ENCODE results near the gene MRNIP. TPM values are rescaled to one million over a fixed set of nuclear protein-coding genes. Genes with fewer than 3 reads are reported as not detected.

MRNIP gene
- total RNA-seq, 1 experiment from 2014 or later, result 35.9 TPM

GRCh38 chr5:179829732-179830435 lies 28.7 kb downstream of the MRNIP start:
- in situ Hi-C loops (cut with HindIII; ENCODE audit: low pct_unique_long_range_greater_than_20kb, low sequenced_read_pairs), result no loop called here
- peak; percentile 36 for DNase-seq (ENCODE audit: low read depth)

GRCh38 chr5:179828756-179829421 lies 29.7 kb downstream of the MRNIP start:
- in situ Hi-C loops (cut with HindIII; ENCODE audit: low pct_unique_long_range_greater_than_20kb, low sequenced_read_pairs), result no loop called here
- DNase-seq (ENCODE audit: low read depth), result no peak

GRCh38 chr5:179827680-179828079 lies 30.9 kb downstream of the MRNIP start:
- peak; percentile 68 for DNase-seq (ENCODE audit: low read depth)
- in situ Hi-C loops (cut with HindIII; ENCODE audit: low pct_unique_long_range_greater_than_20kb, low sequenced_read_pairs), result no loop called here

DNA sequence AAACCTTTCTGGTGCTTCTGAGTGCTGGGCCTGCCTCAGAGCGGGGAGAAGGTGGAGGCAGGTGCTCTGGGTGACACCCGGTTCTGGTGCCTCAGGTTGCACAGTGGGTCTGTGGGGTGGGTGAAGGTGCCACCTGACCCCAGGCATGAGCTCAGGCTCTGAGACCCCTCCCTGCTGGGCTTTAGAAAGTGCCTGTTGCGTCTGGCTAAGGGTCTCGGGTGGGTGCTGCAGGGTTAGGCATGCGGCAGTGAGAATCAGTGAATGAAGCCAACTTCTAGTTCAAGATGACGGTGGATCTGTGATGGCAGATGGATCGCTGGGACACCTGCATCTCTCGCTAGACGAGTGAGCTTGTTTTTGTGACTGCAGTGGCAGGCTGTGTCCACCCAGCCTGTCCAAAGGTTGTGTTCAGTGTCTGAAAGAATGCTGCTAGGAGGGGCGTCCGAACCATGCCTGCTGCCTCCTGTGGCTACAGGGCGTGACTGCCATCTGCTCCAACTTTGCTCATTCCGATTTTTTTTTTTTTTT lies 32.9 kb downstream of the MRNIP start:
- DNase-seq (ENCODE audit: low read depth), result peak; percentile 63
- in situ Hi-C loops (cut with HindIII; ENCODE audit: low pct_unique_long_range_greater_than_20kb, low sequenced_read_pairs), result no loop called here

DNA sequence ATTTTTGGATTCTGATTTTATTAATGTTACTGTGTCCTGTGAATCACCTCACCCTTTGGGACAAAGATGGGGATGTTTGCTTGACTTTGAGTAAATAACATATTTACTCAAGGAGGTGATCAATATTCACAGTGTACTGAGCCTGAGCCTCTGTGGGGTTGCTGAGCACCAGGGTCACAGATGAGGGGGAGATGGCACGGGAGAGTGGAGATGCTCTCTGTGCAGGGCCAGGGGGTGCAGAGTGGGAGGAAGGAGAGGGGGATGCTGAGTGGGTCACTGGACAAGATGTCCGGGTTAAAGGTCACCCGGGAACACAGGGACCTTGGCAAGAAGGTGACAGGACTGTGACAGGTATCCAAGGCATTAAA lies 33.9 kb downstream of the MRNIP start:
- no peak for DNase-seq (ENCODE audit: low read depth)
- in situ Hi-C loops (cut with HindIII; ENCODE audit: low pct_unique_long_range_greater_than_20kb, low sequenced_read_pairs), result no loop called here

DNA sequence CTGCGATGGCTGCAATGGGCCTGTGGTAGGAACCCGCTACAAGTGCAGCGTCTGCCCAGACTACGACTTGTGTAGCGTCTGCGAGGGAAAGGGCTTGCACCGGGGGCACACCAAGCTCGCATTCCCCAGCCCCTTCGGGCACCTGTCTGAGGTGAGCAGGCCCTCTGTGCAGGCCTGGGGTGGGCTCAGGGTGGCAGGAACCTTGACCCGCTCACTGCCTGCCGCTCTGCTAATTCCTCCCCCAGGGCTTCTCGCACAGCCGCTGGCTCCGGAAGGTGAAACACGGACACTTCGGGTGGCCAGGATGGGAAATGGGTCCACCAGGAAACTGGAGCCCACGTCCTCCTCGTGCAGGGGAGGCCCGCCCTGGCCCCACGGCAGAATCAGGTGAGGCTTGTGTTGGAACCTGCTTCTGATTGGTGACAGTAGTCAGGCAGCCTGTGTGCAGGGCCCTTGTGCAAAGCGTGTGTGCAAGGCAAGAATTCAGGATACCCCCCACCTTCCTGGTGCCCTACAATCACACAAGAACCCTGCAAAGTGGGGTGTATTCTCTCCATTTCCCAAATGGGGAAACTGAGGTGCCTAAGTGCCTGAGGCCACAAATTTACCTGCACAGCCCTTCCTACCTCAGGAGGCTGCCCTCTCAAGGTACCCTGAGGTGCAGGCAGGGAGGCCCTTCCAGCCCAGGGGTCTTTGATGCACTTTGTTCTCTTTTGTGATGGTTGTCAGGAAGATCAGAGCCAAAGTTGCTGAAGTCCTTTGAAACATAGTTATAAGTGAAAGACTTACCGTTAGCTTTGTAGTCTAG lies 34.5 kb downstream of the MRNIP start:
- in situ Hi-C loops (cut with HindIII; ENCODE audit: low pct_unique_long_range_greater_than_20kb, low sequenced_read_pairs), result no loop called here
- no peak for DNase-seq (ENCODE audit: low read depth)

GRCh38 chr5:179822444-179822990 lies 36.1 kb downstream of the MRNIP start:
- DNase-seq (ENCODE audit: low read depth), result no peak
- in situ Hi-C loops (cut with HindIII; ENCODE audit: low pct_unique_long_range_greater_than_20kb, low sequenced_read_pairs), result no loop called here

GRCh38 chr5:179822059-179822432 lies 36.6 kb downstream of the MRNIP start:
- no peak for DNase-seq (ENCODE audit: low read depth)
- in situ Hi-C loops (cut with HindIII; ENCODE audit: low pct_unique_long_range_greater_than_20kb, low sequenced_read_pairs), result no loop called here

DNA sequence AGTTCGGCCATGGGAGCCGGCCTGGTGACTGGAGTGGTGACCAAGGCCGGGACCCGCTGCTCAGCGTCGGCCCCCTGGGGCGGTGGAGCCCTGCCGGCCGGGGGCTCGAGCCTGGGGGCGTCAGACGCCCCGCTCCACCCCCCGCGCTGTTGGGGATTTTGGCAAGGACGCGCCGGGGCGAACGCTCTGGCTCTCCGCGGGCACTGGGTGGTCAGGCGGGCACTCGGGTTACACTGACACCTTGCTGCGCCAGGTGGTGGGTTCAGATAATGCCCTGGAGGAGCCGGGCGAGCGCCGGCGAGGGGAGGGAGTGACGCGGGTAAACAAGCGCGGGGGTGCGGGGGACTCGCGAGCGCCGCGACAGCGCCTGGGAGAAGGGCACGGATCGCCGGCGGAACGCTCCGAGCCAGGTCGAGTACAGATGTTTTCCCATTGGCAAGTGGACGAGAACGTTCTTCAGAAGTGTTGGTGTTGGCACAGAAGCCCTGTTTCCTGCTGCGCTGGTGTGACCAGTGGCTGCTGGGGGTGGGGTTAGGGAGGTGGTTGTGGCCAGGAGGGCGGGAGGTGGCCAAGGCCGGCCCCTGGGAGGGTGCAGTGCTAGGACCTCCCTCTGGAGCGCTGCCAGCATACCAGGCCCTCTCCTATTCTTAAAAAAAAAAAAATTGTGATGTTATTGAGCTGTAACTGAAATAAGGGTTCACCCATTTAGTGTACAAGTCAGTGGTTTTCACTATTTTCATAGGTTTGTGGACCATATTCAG lies 37.1 kb downstream of the MRNIP start:
- in situ Hi-C loops (cut with HindIII; ENCODE audit: low pct_unique_long_range_greater_than_20kb, low sequenced_read_pairs), result no loop called here
- DNase-seq (ENCODE audit: low read depth), result peak; percentile 89

DNA sequence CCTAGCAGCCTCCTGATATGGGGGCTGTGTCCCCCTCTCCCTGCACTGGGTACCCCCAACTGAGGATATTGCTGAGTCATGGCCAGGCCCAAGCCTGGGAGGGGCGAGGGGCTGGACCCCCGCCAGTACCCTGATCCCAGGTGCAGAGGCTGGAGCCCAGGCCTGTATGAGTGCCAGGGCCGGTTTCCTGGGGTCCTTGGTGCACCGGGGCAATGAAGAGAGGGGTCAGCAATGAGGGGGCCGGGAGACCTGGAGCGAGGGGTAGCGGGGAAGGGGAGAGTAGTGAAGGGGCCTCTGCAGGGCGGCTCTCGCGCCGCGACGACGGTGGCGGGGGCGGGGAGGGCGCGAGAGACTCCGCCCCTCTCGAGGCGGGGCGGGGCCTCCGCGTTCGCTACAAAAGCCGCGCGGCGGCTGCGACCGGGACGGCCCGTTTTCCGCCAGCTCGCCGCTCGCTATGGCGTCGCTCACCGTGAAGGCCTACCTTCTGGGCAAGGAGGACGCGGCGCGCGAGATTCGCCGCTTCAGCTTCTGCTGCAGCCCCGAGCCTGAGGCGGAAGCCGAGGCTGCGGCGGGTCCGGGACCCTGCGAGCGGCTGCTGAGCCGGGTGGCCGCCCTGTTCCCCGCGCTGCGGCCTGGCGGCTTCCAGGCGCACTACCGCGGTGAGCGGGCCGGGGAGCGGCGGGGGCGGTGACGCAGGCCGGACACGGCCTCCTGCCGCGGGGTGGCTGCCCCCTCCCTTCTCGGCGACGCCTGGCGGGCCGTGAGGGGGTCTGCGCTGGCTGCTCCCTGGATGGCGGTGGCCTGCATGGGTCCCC lies 37.9 kb downstream of the MRNIP start, which contains the start of gene SQSTM1:
TSS of gene SQSTM1 (plus strand) at position 423 of the 815 bp plus-strand sequence. CDS start at position 455, 32 bp downstream.
- in situ Hi-C loops (cut with HindIII; ENCODE audit: low pct_unique_long_range_greater_than_20kb, low sequenced_read_pairs), result no loop called here
- DNase-seq (ENCODE audit: low read depth), result peak; percentile 83

DNA sequence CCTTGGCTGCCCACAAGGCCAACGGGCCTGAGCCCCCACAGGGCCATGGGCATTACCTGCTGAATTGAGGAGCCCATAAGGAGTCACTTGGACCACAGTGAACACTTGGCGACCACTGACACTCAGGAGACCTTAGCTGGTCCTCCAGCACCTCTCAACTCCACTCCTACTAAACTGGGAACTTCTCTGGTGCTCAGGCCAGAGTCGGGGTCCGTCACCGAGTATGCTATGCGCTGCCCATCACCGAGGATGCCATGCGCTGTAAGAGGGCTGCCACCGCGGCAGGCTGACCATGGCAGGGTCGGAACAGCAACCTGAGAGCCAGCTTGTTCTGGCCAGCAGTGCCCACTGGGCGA lies 38.5 kb downstream of the MRNIP start:
- no peak for DNase-seq (ENCODE audit: low read depth)
- in situ Hi-C loops (cut with HindIII; ENCODE audit: low pct_unique_long_range_greater_than_20kb, low sequenced_read_pairs), result no loop called here

DNA sequence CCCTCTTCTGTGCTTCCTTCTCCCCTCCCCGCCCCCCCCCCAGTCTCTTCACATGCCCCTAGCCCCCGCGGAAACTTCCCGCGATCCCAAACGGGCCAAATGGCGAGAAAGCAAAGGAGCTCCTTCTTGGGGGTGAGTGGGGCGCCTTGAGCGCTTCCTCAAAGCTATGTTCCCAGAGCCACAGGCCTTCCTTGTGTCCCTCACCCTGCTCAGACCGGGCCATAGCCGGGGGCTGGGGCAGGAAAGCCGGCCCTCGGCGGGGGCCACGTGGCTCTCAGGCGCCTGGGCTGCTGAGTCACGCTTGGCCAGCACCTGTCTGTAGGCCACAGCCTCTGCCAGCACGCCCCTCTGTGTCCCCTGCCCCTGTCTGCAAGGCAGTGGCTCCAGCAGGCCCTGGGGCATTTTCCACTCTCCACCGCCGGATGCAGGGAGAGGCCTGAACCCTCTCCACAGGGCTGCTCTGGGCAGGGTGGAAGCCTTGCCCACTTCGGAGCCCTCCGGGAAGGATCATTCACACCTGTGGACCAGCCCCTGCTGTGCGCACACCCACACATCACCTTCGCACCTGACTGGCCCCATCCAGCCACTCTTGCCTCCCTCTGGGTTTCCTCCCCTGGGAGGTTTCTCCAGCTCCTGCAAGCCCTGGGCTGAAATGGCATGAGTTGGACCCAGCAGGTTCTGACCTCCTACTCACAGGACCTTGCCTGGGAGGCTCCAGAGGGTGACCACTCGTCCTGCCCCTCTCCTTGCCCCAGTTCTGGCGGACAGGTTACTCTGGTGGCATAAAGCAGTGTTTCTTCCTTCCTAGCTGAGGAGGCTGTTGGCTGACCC lies 39.1 kb downstream of the MRNIP start:
- in situ Hi-C loops (cut with HindIII; ENCODE audit: low pct_unique_long_range_greater_than_20kb, low sequenced_read_pairs), result no loop called here
- peak; percentile 98 for DNase-seq (ENCODE audit: low read depth)

GRCh38 chr5:179818746-179819295 lies 39.8 kb downstream of the MRNIP start:
- in situ Hi-C loops (cut with HindIII; ENCODE audit: low pct_unique_long_range_greater_than_20kb, low sequenced_read_pairs), result no loop called here
- peak; percentile 100 for DNase-seq (ENCODE audit: low read depth)

DNA sequence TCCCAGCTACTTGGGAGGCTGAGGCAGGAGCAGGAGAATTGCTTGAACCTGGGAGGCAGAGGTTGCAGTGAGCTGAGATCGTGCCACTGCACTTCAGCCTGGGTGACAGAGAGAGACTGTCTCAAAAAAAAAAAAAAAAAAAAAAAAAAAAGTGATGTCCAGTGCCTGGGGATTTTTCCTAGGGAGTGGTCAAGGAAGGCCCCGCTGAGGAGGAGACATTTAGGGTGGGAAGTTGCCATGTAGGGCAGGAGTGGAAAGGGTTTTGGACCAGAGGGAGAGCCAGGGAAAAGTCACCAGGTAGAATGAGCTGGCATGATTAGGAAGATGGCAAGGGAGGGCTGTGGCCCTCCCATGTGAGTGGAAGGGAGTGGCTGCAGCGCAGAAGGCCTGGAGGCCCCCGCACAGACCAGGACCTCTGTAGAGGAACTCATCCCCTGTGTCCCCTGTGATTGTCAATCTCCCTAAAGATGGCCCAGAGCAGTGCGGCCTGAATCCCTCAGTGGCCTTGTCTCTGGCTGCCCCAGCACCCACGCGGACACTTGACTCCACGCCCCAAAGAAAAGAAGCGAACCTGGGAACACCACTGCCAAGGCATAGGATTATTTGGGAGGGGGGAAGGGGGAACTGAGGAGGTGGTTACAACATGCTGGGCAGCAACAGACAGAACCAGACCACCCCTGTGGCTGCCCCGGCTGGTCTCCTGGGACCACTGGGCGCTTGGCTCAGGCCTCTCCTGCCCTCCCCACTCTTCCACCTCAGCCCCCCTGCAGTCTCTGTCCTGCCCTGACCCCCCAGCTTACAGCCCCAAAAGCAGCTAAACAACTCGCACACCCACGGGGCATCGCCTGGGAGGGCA lies 40.5 kb downstream of the MRNIP start:
- in situ Hi-C loops (cut with HindIII; ENCODE audit: low pct_unique_long_range_greater_than_20kb, low sequenced_read_pairs), result no loop called here
- peak; percentile 87 for DNase-seq (ENCODE audit: low read depth)

- no peak for DNase-seq (ENCODE audit: low read depth)
- in situ Hi-C loops (cut with HindIII; ENCODE audit: low pct_unique_long_range_greater_than_20kb, low sequenced_read_pairs), result no loop called here
These were observed 41.2 kb downstream of the MRNIP start for GRCh38 chr5:179817470-179817840.
